IMR-90 (cell line): ENCODE results near the gene ZNF541.

Experiments used
- CEBPB ChIP-seq: IDR thresholded peaks from 2 replicates; pipeline ENCODE4 v1.6.1; 2012; ENCODE audit warnings: low read depth, low read length, improper control_type of control experiment
- CTCF ChIP-seq: conservative IDR thresholded peaks from 2 replicates; pipeline ENCODE4 v1.5.1; 2012; ENCODE audit warnings: mild to moderate bottlenecking, low read depth, low read length, improper control_type of control experiment
- ELK1 ChIP-seq: fragments of 150-350 bp; IDR thresholded peaks from 2 replicates; pipeline ENCODE4 v1.6.1; 2016; ENCODE audit warnings: low read depth, mild to moderate bottlenecking, low read length, moderate library complexity, borderline replicate concordance
- NFE2L2 ChIP-seq: fragments of 150-350 bp; IDR thresholded peaks from 2 replicates; pipeline ENCODE4 v1.6.1; 2016; ENCODE audit warnings: low read depth, mild to moderate bottlenecking, low read length
- POLR2A ChIP-seq: IDR thresholded peaks from 2 replicates; pipeline ENCODE4 v1.6.1; 2012; ENCODE audit warnings: mild to moderate bottlenecking, low read depth, low read length
- RFX5 ChIP-seq: IDR thresholded peaks from 2 replicates; pipeline ENCODE4 v1.8.0; 2012; ENCODE audit warnings: low read depth, mild to moderate bottlenecking, low read length, moderate library complexity
- USF2 ChIP-seq: fragments of 150-350 bp; IDR thresholded peaks from 2 replicates; pipeline ENCODE4 v1.6.1; 2017; ENCODE audit warnings: mild to moderate bottlenecking, antibody characterized with exemption, low read length, low read depth

GRCh38 chr19:47564081-47564480 lies 8.9 kb downstream of the ZNF541 start:
- no peak for TF ChIP-seq CTCF
- TF ChIP-seq POLR2A = no peak
- TF ChIP-seq RFX5 = no peak
- TF ChIP-seq NFE2L2 = no peak
- TF ChIP-seq CEBPB = no peak
- no peak for TF ChIP-seq ELK1
- no peak for TF ChIP-seq USF2
